ENCODE data around the gene TAP1. TPM values are rescaled to one million over a fixed set of nuclear protein-coding genes. Genes with fewer than 3 reads are reported as not detected.

TAP1 gene
- total and polyA plus RNA-seq, 2 donors (not counting 1 experiment from before 2014, with no cell fraction given): 126 to 184 TPM

DNA sequence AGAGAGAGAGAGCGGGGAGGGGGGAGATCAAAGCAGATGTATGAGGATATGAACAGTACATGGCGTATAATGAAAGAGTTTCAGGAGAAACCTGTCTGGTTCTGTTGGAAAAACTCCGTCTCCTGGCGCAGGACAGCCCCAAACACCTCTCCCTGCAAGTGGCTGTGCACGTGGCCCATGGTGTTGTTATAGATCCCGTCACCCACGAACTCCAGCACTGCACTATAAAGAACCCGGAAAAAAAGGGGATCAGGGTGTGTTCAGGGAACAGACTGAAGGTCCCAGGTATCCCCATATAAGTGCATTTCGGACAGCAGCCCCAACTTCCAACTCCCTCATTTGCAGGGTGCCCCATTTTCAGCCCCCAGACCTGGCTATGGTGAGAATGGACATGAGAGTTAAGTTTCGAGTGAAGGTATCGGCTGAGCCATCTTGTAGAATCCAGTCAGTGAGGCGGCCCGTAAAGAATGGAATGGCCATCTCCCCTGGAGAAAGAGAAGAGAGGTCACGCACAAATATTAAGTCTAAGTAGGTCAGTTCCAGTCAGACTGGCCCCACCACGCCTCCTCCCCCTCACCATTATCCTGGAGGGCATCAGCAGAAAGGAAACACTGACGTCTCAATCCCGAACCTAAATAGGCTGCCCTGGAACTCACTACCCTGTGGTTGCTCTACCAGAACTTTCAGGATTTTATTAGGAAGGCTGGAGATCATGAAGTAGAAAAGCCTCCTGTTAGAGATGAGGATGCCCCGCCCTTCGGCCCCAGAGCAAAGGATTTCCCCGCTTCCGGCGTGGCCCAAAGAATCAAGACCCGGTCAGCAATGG, 1.3 kb downstream of the TAP1 start:
- ChIA-PET CTCF (interaction anchor here (1.3 to 8.1 kb wide), 8 partner anchors 9 to 439 kb away, joined by 4 to 359 read pairs (median 20); partner anchors contain the start of genes HLA-DPA1, PSMB8 and TAP2), POLR2A (interaction anchor here (0.6 to 6.4 kb wide), 9 partner anchors 11 to 418 kb away, joined by 3 to 282 read pairs (median 11); partner anchors contain the start of genes BRD2, HLA-DMA, PSMB8 and TAP2)
- no peaks in the 10 kb centered on the region for H3K27me3 Mint-ChIP-seq
- intact Hi-C loops (cut with micrococcal nuclease): no loop called here
- Histone ChIP-seq H3K9me3 (ENCODE audit: control extremely low read depth in 1 of 3, control insufficient read depth in 2 of 3, insufficient read depth in 1 of 3, low read length in 2 of 3) (no peaks in the 10 kb centered on the region), H3K9ac (ENCODE audit: low read length) (peak overlapping the region; percentile 99), H3K4me1 (ENCODE audit: control insufficient read depth in 2 of 2, insufficient read depth in 2 of 2, low read length in 2 of 2) (peaks cover 64 to 68% of the 10 kb centered on the region in 2 donors), H3K27me3 (replicated peaks in 1 of 4; ENCODE audit: control extremely low read depth in 1 of 4, control insufficient read depth in 3 of 4, insufficient read depth in 4 of 4, low read length in 3 of 4) (no peaks in the 10 kb centered on the region), H2AFZ (ENCODE audit: insufficient read depth, low read depth, low read length, poor library complexity, severe bottlenecking) (peak overlapping the region; percentile 86), H3K27ac (ENCODE audit: low read length in 2 of 2) (peak overlapping the region; percentile 98 to 99), H3K36me3 (replicated peaks in 1 of 2; ENCODE audit: control extremely low read depth in 1 of 2, control insufficient read depth in 1 of 2, extremely low read depth in 1 of 2, insufficient read depth in 2 of 2, low read length in 1 of 2) (peaks cover 21 to 63% of the 10 kb centered on the region in 2 experiments), H4K20me1 (ENCODE audit: control insufficient read depth, insufficient read depth, low read length, poor library complexity, severe bottlenecking) (peaks cover 16% of the 10 kb centered on the region), H3K4me3 (ENCODE audit: control extremely low read depth in 1 of 5, extremely low read depth in 1 of 5, insufficient read depth in 1 of 5, low read depth in 2 of 5, low read length in 4 of 5) (peak overlapping the region; percentile 91 to 98 (median 94)), H3K79me2 (ENCODE audit: control insufficient read depth, insufficient read depth, low read length) (peaks cover 100% of the 10 kb centered on the region), H3K4me2 (replicated peaks; ENCODE audit: low read depth, low read length, poor library complexity, severe bottlenecking) (peak overlapping the region; percentile 82)
- TF ChIP-seq, protein P1, sequence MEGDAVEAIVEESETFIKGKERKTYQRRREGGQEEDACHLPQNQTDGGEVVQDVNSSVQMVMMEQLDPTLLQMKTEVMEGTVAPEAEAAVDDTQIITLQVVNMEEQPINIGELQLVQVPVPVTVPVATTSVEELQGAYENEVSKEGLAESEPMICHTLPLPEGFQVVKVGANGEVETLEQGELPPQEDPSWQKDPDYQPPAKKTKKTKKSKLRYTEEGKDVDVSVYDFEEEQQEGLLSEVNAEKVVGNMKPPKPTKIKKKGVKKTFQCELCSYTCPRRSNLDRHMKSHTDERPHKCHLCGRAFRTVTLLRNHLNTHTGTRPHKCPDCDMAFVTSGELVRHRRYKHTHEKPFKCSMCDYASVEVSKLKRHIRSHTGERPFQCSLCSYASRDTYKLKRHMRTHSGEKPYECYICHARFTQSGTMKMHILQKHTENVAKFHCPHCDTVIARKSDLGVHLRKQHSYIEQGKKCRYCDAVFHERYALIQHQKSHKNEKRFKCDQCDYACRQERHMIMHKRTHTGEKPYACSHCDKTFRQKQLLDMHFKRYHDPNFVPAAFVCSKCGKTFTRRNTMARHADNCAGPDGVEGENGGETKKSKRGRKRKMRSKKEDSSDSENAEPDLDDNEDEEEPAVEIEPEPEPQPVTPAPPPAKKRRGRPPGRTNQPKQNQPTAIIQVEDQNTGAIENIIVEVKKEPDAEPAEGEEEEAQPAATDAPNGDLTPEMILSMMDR (IDR thresholded peaks at IDR 0.05): no peak
- TF ChIP-seq EZH2 (IDR thresholded peaks at IDR 0.05; ENCODE audit: borderline replicate concordance, insufficient read depth, low read depth, low read length, poor library complexity, severe bottlenecking): no peak
- H3K9me3 Mint-ChIP-seq (ENCODE audit: insufficient read depth): no peaks in the 10 kb centered on the region
- peak overlapping the region; percentile 100 for H3K27ac Mint-ChIP-seq
- H3K4me3 Mint-ChIP-seq: peak overlapping the region; percentile 99
- peaks cover 77% of the 10 kb centered on the region for H3K4me1 Mint-ChIP-seq
- ATAC-seq (ENCODE audit: low read depth): no peak
- DNase-seq: no peak
- WGBS (ENCODE audit: insufficient coverage): 50% methylated on average over 16 of the region's 23 CpGs
